Activated CD4-positive, alpha-beta memory T cell treated with anti-CD3 and anti-CD28 coated beads for 36 hours (primary cell): ENCODE results near the gene DNASE1L1. TPM values are rescaled to one million over a fixed set of nuclear protein-coding genes. Genes with fewer than 3 reads are reported as not detected.
A peak's percentile ranks its signal among the peaks of the same experiment; 100 is the strongest.

Experiments
- CTCF ChIA-PET: fragments of 350-600 bp; sonication (Branson Sonifier 250); formaldehyde crosslinking; loops from one replicate; lab custom pipeline; 2021; ENCODE audit warnings: antibody characterized with exemption, inconsistent platforms; lab: Charles Lee
- POLR2A ChIA-PET: fragments of 350-600 bp; sonication (Branson Sonifier 250); formaldehyde crosslinking; loops from one replicate; lab custom pipeline; 2021; ENCODE audit warnings: antibody characterized with exemption; lab: Charles Lee
- DNase-seq: peaks from one replicate; pipeline ENCODE4 v3.0.0-alpha.2; 2020
- H3K27ac Mint-ChIP-seq: one replicate; pipeline ENCODE4 v1.8.0; 2021; ENCODE audit warnings: mixed read lengths
- H3K27me3 Mint-ChIP-seq: one replicate; pipeline ENCODE4 v1.8.0; 2021; ENCODE audit warnings: mixed read lengths
- H3K36me3 Mint-ChIP-seq: one replicate; pipeline ENCODE4 v1.8.0; 2021; ENCODE audit warnings: mixed read lengths
- H3K4me1 Mint-ChIP-seq: one replicate; pipeline ENCODE4 v1.8.0; 2021; ENCODE audit warnings: low read depth, mixed read lengths
- H3K4me3 Mint-ChIP-seq: one replicate; pipeline ENCODE4 v1.8.0; 2021; ENCODE audit warnings: mild to moderate bottlenecking, mixed read lengths
- H3K9me3 Mint-ChIP-seq: one replicate; pipeline ENCODE4 v1.8.0; 2021; ENCODE audit warnings: mixed read lengths
- intact Hi-C: fragments of 100-400 bp; cut with micrococcal nuclease; formaldehyde crosslinking; loops from one replicate; pipeline ENCODE4 v1.15.1; 2023
- total RNA-seq, 2 experiments: library from RNA; stranded (reverse); gene quantifications; one replicate each; pipeline ENCODE4 v1.2.3, GENCODE V29; 2021

DNASE1L1 gene
- total RNA-seq, 2 experiments from 2014 or later: 12.5 to 13.3 TPM

- Mint-ChIP-seq H3K27me3 (no peaks in the 10 kb centered on the region), H3K4me1 (peaks cover 19% of the 10 kb centered on the region), H3K27ac (no peak within 1 kb of the TSS), H3K9me3 (no peaks in the 10 kb centered on the region), H3K36me3 (peaks cover 20% of the 10 kb centered on the region), H3K4me3 (peak within 1 kb of the TSS; percentile 70)
- POLR2A ChIA-PET: interaction anchor here (0.8 to 1.5 kb wide), 4 partner anchors 14 to 46 kb away, joined by 3 to 4 read pairs (median 3); partner anchors contain the start of genes ATP6AP1, PLXNA3 and RPL10
- intact Hi-C loops: loop anchor here (5.0 kb wide), 1 partner anchor 33 kb away; the partner anchor contains the start of gene LAGE3
- CTCF ChIA-PET: no interaction called here
- DNase-seq: peak; percentile 78
Measured at GRCh38 chrX:154443992-154444754, 35.1 kb upstream of the DNASE1L1 start, which contains the start of gene FAM50A. Gene FAM50A (plus strand): TSS chrX:154444141. CDS start chrX:154444236, 95 bp downstream.

- intact Hi-C loops: loop anchor here (5.0 kb wide), 1 partner anchor 34 kb away; the partner anchor contains the start of gene LAGE3
- no peak overlapping the region for H3K27ac Mint-ChIP-seq
- DNase-seq: no peak
- H3K4me3 Mint-ChIP-seq: peak overlapping the region; percentile 57
- H3K4me1 Mint-ChIP-seq: peaks cover 23% of the 10 kb centered on the region
- H3K9me3 Mint-ChIP-seq: no peaks in the 10 kb centered on the region
- POLR2A ChIA-PET: interaction anchor here (0.8 to 1.5 kb wide), 3 partner anchors 14 to 46 kb away, joined by 3 read pairs; partner anchors contain the start of genes PLXNA3 and RPL10
- H3K36me3 Mint-ChIP-seq: peaks cover 22% of the 10 kb centered on the region
- H3K27me3 Mint-ChIP-seq: no peaks in the 10 kb centered on the region
- CTCF ChIA-PET: no interaction called here
Measured at GRCh38 chrX:154443479-154443910, 34.4 kb upstream of the DNASE1L1 start.

- peaks cover 24% of the 10 kb centered on the region for H3K36me3 Mint-ChIP-seq
- CTCF ChIA-PET: no interaction called here
- H3K4me3 Mint-ChIP-seq: no peak overlapping the region
Measured at GRCh38 chrX:154441984-154442707, 33.1 kb upstream of the DNASE1L1 start.

GRCh38 chrX:154441564-154441963 is 32.5 kb upstream of the DNASE1L1 start:
- intact Hi-C loops: loop anchor here (5.0 kb wide), 1 partner anchor 36 kb away; the partner anchor contains the start of gene LAGE3
- H3K27ac Mint-ChIP-seq: peak overlapping the region; percentile 5
- no peaks in the 10 kb centered on the region for H3K9me3 Mint-ChIP-seq
- H3K27me3 Mint-ChIP-seq: no peaks in the 10 kb centered on the region
- H3K36me3 Mint-ChIP-seq: peaks cover 21% of the 10 kb centered on the region
- H3K4me1 Mint-ChIP-seq: peaks cover 28% of the 10 kb centered on the region
- H3K4me3 Mint-ChIP-seq: no peak overlapping the region
- ChIA-PET POLR2A (no interaction called here), CTCF (no interaction called here)
- no peak for DNase-seq

More at GRCh38 chrX:154441984-154442707, 33.1 kb upstream of the DNASE1L1 start:
- no peaks in the 10 kb centered on the region for H3K9me3 Mint-ChIP-seq
- intact Hi-C loops: loop anchor here (5.0 kb wide), 1 partner anchor 35 kb away; the partner anchor contains the start of gene LAGE3
- H3K4me1 Mint-ChIP-seq: peaks cover 28% of the 10 kb centered on the region
- no peak for DNase-seq
- H3K27me3 Mint-ChIP-seq: no peaks in the 10 kb centered on the region
- H3K27ac Mint-ChIP-seq: peak overlapping the region; percentile 38
- POLR2A ChIA-PET: interaction anchor here (1.5 kb wide), 1 partner anchor 44 kb away, joined by 3 read pairs; the partner anchor contains the start of gene RPL10

GRCh38 chrX:154440623-154441357 is 31.7 kb upstream of the DNASE1L1 start:
- CTCF ChIA-PET: no interaction called here
- Mint-ChIP-seq H3K4me3 (no peak overlapping the region), H3K27me3 (no peaks in the 10 kb centered on the region), H3K9me3 (no peaks in the 10 kb centered on the region), H3K36me3 (peaks cover 24% of the 10 kb centered on the region), H3K4me1 (peaks cover 27% of the 10 kb centered on the region), H3K27ac (peak overlapping the region; percentile 19)
- intact Hi-C loops: loop anchor here (5.0 kb wide), 1 partner anchor 37 kb away; the partner anchor contains the start of gene LAGE3
- POLR2A ChIA-PET: no interaction called here
- no peak for DNase-seq

GRCh38 chrX:154439841-154440240 is 30.8 kb upstream of the DNASE1L1 start:
- H3K36me3 Mint-ChIP-seq: peaks cover 26% of the 10 kb centered on the region
- ChIA-PET CTCF (no interaction called here), POLR2A (no interaction called here)
- no peak for DNase-seq
- no peak overlapping the region for H3K4me3 Mint-ChIP-seq
- H3K4me1 Mint-ChIP-seq: peaks cover 27% of the 10 kb centered on the region
- no peak overlapping the region for H3K27ac Mint-ChIP-seq
- no peaks in the 10 kb centered on the region for H3K9me3 Mint-ChIP-seq
- intact Hi-C loops: loop anchor here (5.0 kb wide), 4 partner anchors 37 to 648 kb away; partner anchors contain the start of genes EMD, IDH3G, LAGE3 and RPL10
- H3K27me3 Mint-ChIP-seq: no peaks in the 10 kb centered on the region

GRCh38 chrX:154437971-154438893 is 29.2 kb upstream of the DNASE1L1 start:
- Mint-ChIP-seq H3K27me3 (no peaks in the 10 kb centered on the region), H3K27ac (peak overlapping the region; percentile 88), H3K36me3 (peaks cover 26% of the 10 kb centered on the region), H3K4me3 (peak overlapping the region; percentile 82), H3K9me3 (no peaks in the 10 kb centered on the region), H3K4me1 (peaks cover 27% of the 10 kb centered on the region)
- CTCF ChIA-PET: no interaction called here
- DNase-seq: no peak
- intact Hi-C loops: loop anchor here (2.0 to 5.0 kb wide), 4 partner anchors 19 to 646 kb away; partner anchors contain the start of genes EMD, IDH3G, RPL10 and SSR4
- POLR2A ChIA-PET: interaction anchor here (1.7 kb wide), 1 partner anchor 27 kb away, joined by 5 read pairs; the partner anchor contains the start of gene TAFAZZIN

- Mint-ChIP-seq H3K36me3 (peaks cover 22% of the 10 kb centered on the region), H3K27me3 (no peaks in the 10 kb centered on the region), H3K9me3 (no peaks in the 10 kb centered on the region), H3K4me3 (peak within 1 kb of the TSS; percentile 82), H3K4me1 (peaks cover 24% of the 10 kb centered on the region), H3K27ac (peak within 1 kb of the TSS; percentile 88)
- CTCF ChIA-PET: no interaction called here
- peak; percentile 61 for DNase-seq
- POLR2A ChIA-PET: no interaction called here
- intact Hi-C loops: loop anchor here (2.0 to 5.0 kb wide), 4 partner anchors 20 to 645 kb away; partner anchors contain the start of genes EMD, IDH3G, RPL10 and SSR4
Measured at GRCh38 chrX:154436983-154437752, 28.1 kb upstream of the DNASE1L1 start, which contains the start of gene GDI1. Gene GDI1 (plus strand): TSS chrX:154437154. CDS start chrX:154437255, 101 bp downstream.

GRCh38 chrX:154436374-154436982 is 27.4 kb upstream of the DNASE1L1 start:
- POLR2A ChIA-PET: no interaction called here
- CTCF ChIA-PET: no interaction called here
- H3K4me1 Mint-ChIP-seq: peaks cover 21% of the 10 kb centered on the region

More at GRCh38 chrX:154436374-154436982, 27.4 kb upstream of the DNASE1L1 start:
- Mint-ChIP-seq H3K4me3 (peak overlapping the region; percentile 69), H3K36me3 (peaks cover 18% of the 10 kb centered on the region), H3K27ac (peak overlapping the region; percentile 77), H3K27me3 (no peaks in the 10 kb centered on the region), H3K9me3 (no peaks in the 10 kb centered on the region)
- DNase-seq: peak; percentile 62
- intact Hi-C loops: loop anchor here (2.0 to 5.0 kb wide), 4 partner anchors 20 to 644 kb away; partner anchors contain the start of genes EMD, IDH3G, RPL10 and SSR4
